ENCODE data around the gene TBPL1.

TBPL1 gene

GRCh38 chr6:133939778-133940667 is 13.0 kb upstream of the TBPL1 start:
- TF ChIP-seq CTCF (IDR thresholded peaks at IDR 0.05; ENCODE audit: low read depth, low read length, missing control alignments): no peak
- no peak for DNase-seq (ENCODE audit: low read depth)
- no peak overlapping the region for H3K4me3 ChIP-seq (ENCODE audit: low read depth, low read length)

- no peak for DNase-seq (ENCODE audit: low read depth)
- peak; percentile 14 for TF ChIP-seq CTCF (IDR thresholded peaks at IDR 0.05; ENCODE audit: low read depth, low read length, missing control alignments)
- H3K4me3 ChIP-seq (ENCODE audit: low read depth, low read length): no peak overlapping the region
Observed at GRCh38 chr6:133945158-133945557, 7.9 kb upstream of the TBPL1 start.

GRCh38 chr6:133947302-133947900 is 5.6 kb upstream of the TBPL1 start:
- no peak for DNase-seq (ENCODE audit: low read depth)
- H3K4me3 ChIP-seq (ENCODE audit: low read depth, low read length): no peak overlapping the region
- no peak for TF ChIP-seq CTCF (IDR thresholded peaks at IDR 0.05; ENCODE audit: low read depth, low read length, missing control alignments)

DNA sequence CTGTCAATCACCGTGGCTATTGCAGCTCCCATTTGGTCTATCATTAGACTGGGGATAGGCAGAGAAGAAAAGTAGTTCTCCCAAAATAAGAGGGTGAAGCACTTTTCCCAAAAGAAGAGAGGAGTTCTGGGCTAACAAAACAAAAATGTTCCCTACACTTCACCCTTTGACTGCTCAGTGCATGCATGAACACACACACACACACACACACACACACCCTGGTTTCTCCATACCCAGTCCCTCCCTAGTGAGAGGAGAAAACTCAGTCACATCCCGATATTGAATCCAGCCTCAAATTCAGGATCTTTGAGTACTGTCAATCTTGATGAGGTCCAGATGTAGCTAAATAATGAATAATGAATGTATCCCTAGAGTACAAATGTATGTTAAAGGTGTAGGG is 4.6 kb upstream of the TBPL1 start:
- no peak overlapping the region for H3K4me3 ChIP-seq (ENCODE audit: low read depth, low read length)
- no peak for TF ChIP-seq CTCF (IDR thresholded peaks at IDR 0.05; ENCODE audit: low read depth, low read length, missing control alignments)
- no peak for DNase-seq (ENCODE audit: low read depth)

DNA sequence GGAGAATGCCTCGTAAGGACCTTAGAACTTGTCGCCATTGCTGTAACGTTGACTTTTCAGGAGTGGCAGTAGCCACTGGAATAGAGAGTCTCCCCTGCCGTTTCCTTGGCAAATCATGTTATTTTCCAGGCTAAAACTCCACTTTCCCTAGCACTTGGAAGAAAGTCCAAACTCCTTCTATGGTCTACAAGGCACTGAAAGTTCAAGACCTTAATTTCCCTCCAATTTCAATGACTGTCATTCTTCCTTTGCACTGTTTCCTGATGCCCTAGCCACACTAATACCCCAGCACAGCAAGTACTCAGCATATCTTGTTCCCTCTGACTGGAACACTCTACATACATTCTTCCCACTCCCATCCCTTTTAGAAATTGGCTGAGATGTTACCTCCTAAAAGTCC is 1.8 kb upstream of the TBPL1 start:
- H3K4me3 ChIP-seq (ENCODE audit: low read depth, low read length): peak overlapping the region; percentile 79
- TF ChIP-seq CTCF (IDR thresholded peaks at IDR 0.05; ENCODE audit: low read depth, low read length, missing control alignments): no peak
- DNase-seq (ENCODE audit: low read depth): no peak

DNA sequence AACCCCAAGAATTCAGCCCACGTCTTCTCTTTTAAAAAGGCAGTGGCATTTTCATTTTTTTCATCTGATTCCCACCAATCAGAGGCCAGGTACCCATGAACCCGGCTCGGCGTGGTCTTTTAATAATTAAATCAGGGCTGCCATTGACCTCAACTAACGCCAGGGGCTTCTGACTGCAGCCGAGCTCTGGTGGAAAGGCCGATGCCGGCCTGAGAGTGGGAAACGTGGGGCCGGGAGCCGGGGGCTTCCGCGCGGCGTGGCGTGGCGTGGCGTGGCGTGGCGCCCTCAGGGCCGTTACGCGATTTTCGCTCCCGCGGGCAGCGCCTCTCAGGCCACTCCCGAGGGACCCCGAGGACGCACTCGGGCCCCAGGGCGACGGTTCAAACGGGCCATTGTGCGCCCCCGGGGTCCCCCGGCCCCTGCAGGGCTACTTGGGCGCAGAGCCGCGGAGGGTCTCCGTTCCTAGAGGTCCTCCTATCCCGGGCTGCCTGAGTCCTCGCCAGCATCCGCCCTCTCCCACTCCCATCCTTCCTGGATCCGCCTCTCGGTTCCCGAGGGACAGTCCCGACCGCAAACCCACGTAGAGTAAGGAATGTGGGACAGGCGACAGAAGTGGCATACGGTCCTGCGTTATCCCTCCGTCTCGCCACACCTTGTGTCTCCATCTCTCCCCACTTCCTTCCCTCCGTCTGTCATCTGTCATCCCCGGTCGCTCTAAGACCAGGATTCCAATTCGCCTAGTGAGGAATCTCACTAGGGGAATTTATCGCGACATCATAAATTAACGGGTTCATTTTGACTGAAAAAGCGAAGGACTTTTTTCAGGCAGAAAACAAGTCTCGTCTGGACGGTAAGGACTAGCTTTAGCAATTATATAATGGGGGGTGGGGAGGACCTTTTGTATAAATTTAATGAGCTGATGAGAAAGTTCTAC is 876 bp upstream of the TBPL1 start:
- TF ChIP-seq CTCF (IDR thresholded peaks at IDR 0.05; ENCODE audit: low read depth, low read length, missing control alignments): peak; percentile 44
- H3K4me3 ChIP-seq (ENCODE audit: low read depth, low read length): peak overlapping the region; percentile 79
- DNase-seq (ENCODE audit: low read depth): peak; percentile 41
